ENCODE results near the gene CNTN5. TPM values are rescaled to one million over a fixed set of nuclear protein-coding genes. Genes with fewer than 3 reads are reported as not detected.

CNTN5 gene
- total RNA-seq, 1 experiment from 2014 or later = 1.5 TPM

- H3K36me3 ChIP-seq = no peaks in the 10 kb centered on the region
- no peak for DNase-seq
- H3K4me3 ChIP-seq = no peak overlapping the region
- no peaks in the 10 kb centered on the region for H3K27me3 ChIP-seq
- no peaks in the 10 kb centered on the region for H3K9me3 ChIP-seq
Observed at GRCh38 chr11:99567334-99567956, 546.7 kb downstream of the CNTN5 start.

DNA sequence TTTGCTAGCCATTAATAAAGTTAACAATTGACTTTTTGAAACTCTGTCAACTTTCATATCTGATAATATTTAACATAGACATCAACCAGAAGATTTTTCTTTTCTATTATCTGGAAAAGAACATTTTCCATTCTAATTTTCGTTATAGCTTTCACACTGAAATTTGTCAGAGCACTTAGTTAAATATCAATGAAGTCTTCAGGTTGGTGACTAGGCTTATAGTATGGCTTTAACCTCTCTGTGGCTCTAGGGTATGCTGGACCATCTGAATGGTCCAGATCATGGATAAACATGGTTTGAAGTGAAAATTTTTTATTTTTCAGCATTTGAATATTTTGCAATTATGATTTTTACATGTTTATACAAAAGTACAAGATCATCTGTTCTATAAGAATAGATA, 548.1 kb downstream of the CNTN5 start:
- H3K9me3 ChIP-seq = no peaks in the 10 kb centered on the region
- H3K36me3 ChIP-seq = no peaks in the 10 kb centered on the region
- no peaks in the 10 kb centered on the region for H3K27me3 ChIP-seq
- H3K4me3 ChIP-seq = no peak overlapping the region
- DNase-seq = no peak

- no peak for DNase-seq
- Histone ChIP-seq H3K9me3 (no peaks in the 10 kb centered on the region), H3K36me3 (no peaks in the 10 kb centered on the region), H3K27me3 (no peaks in the 10 kb centered on the region), H3K4me3 (no peak overlapping the region)
Observed at GRCh38 chr11:99571094-99571493, 550.3 kb downstream of the CNTN5 start.

DNA sequence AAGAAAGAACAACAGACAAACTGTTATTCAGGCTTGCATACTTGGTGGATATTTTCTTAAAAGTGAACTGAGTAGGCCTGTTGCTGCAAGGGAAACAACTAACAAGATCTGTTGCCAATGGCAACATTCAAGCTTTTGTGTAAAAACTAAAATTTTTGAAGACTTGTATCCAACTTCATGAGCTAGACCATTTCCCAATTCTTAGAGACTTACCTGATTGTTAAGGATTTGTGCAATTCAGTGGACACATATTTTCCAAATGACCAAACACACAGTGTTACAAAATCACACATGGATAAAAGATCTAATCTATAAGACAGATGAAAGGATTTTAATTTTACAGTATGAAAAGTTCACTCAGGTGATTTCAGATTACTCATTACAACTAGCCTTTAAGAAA, 564.1 kb downstream of the CNTN5 start:
- Histone ChIP-seq H3K27me3 (no peaks in the 10 kb centered on the region), H3K4me3 (no peak overlapping the region)

GRCh38 chr11:99585606-99586005, 564.9 kb downstream of the CNTN5 start:
- no peaks in the 10 kb centered on the region for H3K9me3 ChIP-seq
- no peaks in the 10 kb centered on the region for H3K27me3 ChIP-seq
- H3K36me3 ChIP-seq = no peaks in the 10 kb centered on the region
- H3K4me3 ChIP-seq = no peak overlapping the region
- DNase-seq = no peak

More for the DNA sequence above, 564.1 kb downstream of the CNTN5 start:
- no peaks in the 10 kb centered on the region for H3K36me3 ChIP-seq
- DNase-seq = no peak
- no peaks in the 10 kb centered on the region for H3K9me3 ChIP-seq

- DNase-seq = no peak
- Histone ChIP-seq H3K4me3 (no peak overlapping the region), H3K36me3 (no peaks in the 10 kb centered on the region), H3K9me3 (no peaks in the 10 kb centered on the region), H3K27me3 (no peaks in the 10 kb centered on the region)
Observed at GRCh38 chr11:99589771-99590170, 569.0 kb downstream of the CNTN5 start.

DNA sequence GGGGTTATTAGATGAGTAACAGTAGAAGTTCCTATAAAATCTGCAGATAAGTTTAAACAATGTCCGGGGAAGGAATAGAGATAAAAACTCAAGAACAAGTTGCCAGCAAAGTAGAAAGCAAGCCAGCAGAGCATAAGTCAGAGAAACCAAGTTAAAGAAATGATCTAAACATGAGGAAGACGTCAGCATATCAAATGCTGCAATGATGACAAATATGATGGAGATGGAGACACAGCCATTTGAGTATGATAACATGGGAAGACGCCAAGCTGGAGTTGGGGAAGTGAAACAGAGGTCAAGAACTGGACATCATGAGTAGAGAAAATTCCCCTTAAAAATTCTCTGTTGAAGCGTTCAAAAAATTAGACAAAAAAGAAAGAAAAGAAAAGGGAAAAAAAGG, 571.5 kb downstream of the CNTN5 start:
- Histone ChIP-seq H3K4me3 (no peak overlapping the region), H3K9me3 (no peaks in the 10 kb centered on the region), H3K36me3 (no peaks in the 10 kb centered on the region), H3K27me3 (no peaks in the 10 kb centered on the region)
- DNase-seq = peak; percentile 25

DNA sequence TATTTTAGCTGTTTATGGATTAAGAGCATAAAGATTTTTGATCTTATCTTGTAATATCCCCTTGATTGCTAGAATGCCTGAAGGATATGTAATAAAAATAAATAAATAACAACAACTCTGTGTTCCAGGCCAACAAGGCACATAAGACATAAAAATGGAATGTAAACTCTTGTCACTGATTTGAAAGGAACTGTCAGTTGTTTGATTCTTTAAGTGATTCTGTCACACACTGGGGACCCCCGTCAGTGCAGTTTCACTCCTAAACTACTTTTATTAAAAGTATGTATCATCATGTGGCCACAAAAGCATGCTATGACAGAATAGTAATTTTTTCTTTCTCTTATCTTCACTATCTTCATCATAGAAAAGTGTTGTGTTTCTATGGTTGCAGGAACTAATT, 572.4 kb downstream of the CNTN5 start:
- Histone ChIP-seq H3K4me3 (no peak overlapping the region), H3K36me3 (no peaks in the 10 kb centered on the region), H3K27me3 (no peaks in the 10 kb centered on the region), H3K9me3 (no peaks in the 10 kb centered on the region)
- no peak for DNase-seq

- Histone ChIP-seq H3K27me3 (no peaks in the 10 kb centered on the region), H3K9me3 (no peaks in the 10 kb centered on the region), H3K4me3 (no peak overlapping the region), H3K36me3 (no peaks in the 10 kb centered on the region)
- no peak for DNase-seq
Observed at GRCh38 chr11:99601179-99601578, 580.4 kb downstream of the CNTN5 start.

- 0 out of 2 replicates have a peak, but pooled peaks cover 2% of the 10 kb centered on the region for H3K9me3 ChIP-seq
- no peak for DNase-seq
- no peak overlapping the region for H3K4me3 ChIP-seq
Observed at GRCh38 chr11:99614352-99614751, 593.6 kb downstream of the CNTN5 start.

DNA sequence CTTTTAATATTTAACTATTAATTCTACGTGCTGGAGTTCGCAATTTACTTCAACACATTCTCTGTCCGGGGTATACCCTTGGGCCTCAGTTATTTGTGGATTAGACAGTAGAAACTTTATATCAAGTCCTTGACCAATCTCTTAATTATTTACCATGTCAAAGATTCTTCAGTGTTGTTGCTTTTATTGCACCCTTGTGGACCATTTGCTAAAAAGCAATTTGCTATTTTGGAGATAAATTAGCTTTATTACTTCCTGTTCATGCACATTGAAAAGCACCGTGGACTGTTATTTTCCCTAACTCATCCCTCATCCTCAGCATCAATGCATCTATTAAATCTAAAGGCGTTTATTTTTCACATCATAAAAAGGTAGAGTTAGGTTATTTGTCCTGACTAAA, 609.9 kb downstream of the CNTN5 start:
- Histone ChIP-seq H3K36me3 (no peaks in the 10 kb centered on the region), H3K9me3 (no peaks in the 10 kb centered on the region), H3K4me3 (no peak overlapping the region), H3K27me3 (no peaks in the 10 kb centered on the region)
- no peak for DNase-seq

More at GRCh38 chr11:99614352-99614751, 593.6 kb downstream of the CNTN5 start:
- H3K36me3 ChIP-seq = no peaks in the 10 kb centered on the region
- H3K27me3 ChIP-seq = no peaks in the 10 kb centered on the region

DNA sequence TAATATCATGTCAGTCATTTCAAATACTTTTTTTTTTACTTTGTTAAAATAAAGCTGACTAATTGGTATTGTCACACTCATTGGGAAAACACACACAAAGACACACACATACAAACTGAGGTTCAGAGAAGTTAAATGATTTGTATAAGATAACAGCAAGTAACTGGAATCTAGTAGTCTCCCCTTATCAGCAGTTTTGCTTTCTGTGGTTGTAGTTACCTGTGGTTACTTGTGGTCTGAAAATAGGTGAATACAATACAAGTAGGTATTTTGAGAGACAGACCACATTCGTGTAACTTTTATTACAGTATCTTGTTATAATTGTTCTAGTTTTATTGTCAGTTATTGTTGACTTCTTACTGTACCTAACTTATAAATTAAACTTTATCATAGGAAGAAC, 610.9 kb downstream of the CNTN5 start:
- Histone ChIP-seq H3K27me3 (no peaks in the 10 kb centered on the region), H3K36me3 (no peaks in the 10 kb centered on the region), H3K4me3 (no peak overlapping the region), H3K9me3 (no peaks in the 10 kb centered on the region)
- DNase-seq = no peak

DNA sequence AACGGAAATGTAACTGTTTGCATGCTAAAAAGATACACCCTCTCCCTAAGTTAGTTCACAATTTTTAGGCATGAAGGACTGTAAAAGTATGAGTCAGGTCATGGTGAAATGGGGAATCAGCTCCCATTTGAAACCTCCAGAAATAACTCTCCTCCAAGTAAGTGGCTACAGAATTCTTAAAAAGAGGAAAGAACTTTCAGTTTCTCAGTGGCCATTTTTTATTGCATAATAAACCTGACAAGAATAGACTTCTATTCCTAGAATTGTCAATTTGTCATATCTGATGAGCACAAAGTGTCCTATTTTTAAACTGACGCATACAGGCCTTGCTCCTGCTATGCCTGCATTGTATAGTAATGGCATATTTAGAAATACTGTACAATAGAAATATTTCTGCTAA, 612.2 kb downstream of the CNTN5 start:
- Histone ChIP-seq H3K4me3 (no peak overlapping the region), H3K9me3 (no peaks in the 10 kb centered on the region), H3K36me3 (no peaks in the 10 kb centered on the region), H3K27me3 (no peaks in the 10 kb centered on the region)
- no peak for DNase-seq

DNA sequence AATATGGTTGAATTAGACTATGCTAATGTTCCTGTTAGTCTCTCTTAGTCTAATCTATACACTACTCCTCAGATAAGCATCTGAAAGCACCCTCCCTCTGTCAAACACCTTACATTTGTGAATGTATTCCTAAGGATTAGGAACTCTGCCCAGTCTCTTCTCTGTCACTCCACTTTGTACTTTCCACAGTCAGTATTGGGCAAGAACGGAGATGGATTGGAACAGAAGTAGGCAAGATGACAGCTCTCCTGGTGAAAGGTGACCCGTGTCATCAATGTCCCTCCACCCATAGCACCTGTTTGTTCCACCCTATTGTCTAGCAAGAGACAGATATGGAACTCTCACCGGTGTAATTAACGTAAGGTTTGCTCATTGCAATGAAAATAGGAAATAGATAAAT, 613.8 kb downstream of the CNTN5 start:
- no peaks in the 10 kb centered on the region for H3K27me3 ChIP-seq
- no peaks in the 10 kb centered on the region for H3K36me3 ChIP-seq
- DNase-seq = no peak
- H3K9me3 ChIP-seq = no peaks in the 10 kb centered on the region
- H3K4me3 ChIP-seq = no peak overlapping the region

DNA sequence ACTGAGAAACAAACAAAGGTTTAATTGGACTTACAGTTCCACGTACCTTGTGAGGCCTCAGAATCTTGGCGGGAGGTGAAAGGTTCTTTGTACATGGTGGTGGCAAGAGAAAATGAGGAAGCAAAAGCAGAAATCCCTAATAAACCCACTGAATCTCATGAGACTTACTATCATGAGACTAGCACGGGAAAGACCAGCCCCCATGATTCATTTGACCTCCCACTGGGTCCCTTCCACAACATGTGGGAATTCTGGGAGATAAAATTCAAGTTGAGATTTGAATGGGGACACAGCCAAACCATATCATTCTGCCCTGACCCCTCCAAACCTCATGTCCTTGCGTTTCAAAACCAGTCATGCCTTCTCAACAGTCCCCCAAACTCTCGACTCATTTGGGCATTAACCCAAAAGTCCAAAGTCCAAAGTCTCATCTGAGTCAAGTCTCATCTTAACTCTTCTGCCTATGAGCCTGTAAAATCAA, 617.4 kb downstream of the CNTN5 start:
- no peaks in the 10 kb centered on the region for H3K9me3 ChIP-seq
- H3K27me3 ChIP-seq = no peaks in the 10 kb centered on the region
- no peak for DNase-seq
- no peak overlapping the region for H3K4me3 ChIP-seq
- no peaks in the 10 kb centered on the region for H3K36me3 ChIP-seq

DNA sequence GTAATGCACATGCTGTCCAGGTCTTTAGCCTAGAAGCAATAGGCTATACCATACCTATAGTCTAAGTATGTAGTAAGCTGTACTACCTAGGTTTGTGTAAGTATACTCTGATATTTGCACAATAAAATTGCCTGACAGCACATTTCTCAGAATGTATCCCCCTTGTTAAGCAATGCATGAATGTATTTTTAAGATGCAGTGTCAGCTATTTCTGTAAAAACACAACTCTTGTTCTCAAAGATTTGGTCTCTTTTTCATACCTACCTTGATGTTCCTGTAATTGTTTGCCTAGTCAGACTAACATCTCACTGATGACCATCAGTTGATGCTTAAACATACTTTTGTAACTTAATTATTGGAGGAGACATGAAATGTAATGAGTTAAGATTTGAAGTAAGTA, 619.9 kb downstream of the CNTN5 start:
- no peak overlapping the region for H3K4me3 ChIP-seq
- H3K36me3 ChIP-seq = no peaks in the 10 kb centered on the region
- no peaks in the 10 kb centered on the region for H3K27me3 ChIP-seq
- no peaks in the 10 kb centered on the region for H3K9me3 ChIP-seq
- DNase-seq = no peak

DNA sequence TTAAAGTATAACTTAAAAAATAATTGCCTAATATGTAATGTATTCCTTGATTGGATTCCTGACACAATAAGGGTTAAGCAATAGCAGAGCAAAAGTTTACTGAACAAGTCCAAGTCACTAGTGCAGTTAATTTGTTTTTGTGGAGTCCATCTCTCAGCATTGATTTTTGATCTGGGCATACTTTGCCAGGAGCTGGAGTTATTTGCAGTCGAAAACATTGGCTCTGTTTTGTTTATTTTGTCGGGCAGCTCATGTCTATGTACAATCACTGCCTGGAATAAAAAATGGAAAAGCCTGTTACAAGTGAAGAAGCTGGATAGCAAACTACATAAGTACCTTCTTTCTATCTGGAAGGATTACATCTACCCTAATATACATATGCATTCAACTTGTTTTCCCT, 625.2 kb downstream of the CNTN5 start:
- Histone ChIP-seq H3K36me3 (no peaks in the 10 kb centered on the region), H3K9me3 (no peaks in the 10 kb centered on the region), H3K27me3 (no peaks in the 10 kb centered on the region), H3K4me3 (no peak overlapping the region)
- no peak for DNase-seq

DNA sequence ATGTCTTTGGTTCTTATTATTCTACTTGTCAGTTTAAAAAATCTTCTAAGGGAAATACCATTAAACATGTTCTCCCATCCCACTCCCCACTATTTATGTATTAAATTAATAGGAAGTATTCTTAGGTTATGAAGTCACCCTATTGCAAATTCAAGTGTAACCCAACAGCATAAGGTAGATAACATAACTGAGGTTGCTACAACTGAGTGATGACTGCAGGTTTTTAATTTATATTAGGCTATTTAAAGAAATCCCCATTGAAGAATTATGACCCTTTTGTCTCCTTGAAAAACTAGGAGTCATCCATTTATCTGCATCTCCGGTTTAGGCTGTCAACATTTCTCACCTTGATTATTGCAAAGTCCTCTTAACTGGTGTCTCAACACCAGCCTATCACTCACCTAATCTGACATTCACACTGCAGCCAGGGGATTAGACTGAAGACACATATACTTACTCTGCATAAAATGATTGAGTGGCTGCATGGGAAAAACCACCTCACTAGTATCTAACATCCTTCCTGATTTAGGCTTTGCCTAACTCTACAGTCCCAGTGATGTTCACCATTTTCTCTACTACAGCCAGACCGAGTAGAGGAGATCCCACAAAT, 649.4 kb downstream of the CNTN5 start:
- Histone ChIP-seq H3K9me3 (no peaks in the 10 kb centered on the region), H3K27me3 (no peaks in the 10 kb centered on the region)
- DNase-seq = no peak

More for the DNA sequence above, 649.4 kb downstream of the CNTN5 start:
- H3K36me3 ChIP-seq = no peaks in the 10 kb centered on the region
- no peak overlapping the region for H3K4me3 ChIP-seq

Measured in MG63 (cell line).